Inflammatory macrophage treated with lipopolysaccharide for 4 hours (primary cell): ENCODE results near the gene AXIN1.
"Not testable (repeated sequence)": the region's sequence is repeated elsewhere in the genome, so short reads cannot be mapped to it uniquely, and the experiment has no call there.

Experiments
- DNase-seq: peaks from one replicate; pipeline ENCODE4 v3.0.0-alpha.2; 2020

Gene AXIN1

DNA sequence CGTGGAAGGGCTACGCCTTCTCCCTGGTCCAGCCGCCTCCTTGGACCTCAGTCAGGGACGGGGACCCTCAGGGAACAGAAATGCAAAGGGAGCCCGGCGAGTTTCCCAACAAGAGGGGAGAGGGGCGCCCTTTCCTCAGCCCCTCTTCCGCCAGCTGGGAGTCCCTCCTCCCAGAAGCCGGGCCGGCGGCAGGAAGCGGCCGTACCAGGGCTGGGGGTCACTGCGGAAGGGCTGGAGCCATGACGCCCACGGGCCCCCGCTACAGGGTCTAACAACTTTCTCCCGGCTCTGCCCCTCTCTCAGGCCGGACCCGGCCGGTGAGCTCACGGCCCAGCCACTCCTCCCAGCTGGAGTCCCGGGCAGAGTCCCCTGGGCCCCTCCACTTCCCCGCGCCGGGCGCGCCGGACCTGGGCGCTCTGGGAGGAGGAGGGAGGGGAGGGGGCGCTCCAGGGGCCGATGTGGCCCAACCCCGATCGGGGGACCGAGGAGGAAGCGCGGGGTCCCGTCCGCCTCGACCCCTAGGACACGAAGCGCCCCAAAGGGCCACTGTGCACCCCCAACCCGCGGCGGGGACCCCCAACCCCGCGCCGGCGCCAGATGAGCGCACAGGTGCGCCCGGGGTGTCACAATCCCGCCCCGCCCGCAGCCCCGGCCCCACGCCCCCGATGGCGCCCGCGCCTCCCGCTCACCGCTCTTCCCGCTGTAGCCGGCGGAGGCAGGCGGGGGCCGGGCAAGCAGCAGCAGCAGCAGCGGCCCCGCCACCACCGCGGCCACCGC lies 28.7 kb upstream of the AXIN1 start:
- peak; percentile 16 for DNase-seq

DNA sequence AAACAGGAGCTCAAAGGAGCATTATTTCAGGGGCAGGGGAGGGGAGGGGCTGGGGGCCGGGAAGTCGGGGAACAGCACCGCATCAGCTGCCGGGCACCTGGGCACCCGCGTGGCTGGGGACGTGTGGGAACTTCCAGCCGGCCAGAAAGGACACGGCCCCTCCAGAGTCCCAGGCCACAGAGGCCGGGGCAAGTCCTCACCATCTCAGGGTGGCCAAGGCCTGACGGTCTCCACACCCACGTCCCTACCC lies 28.2 kb upstream of the AXIN1 start:
- DNase-seq: no peak

DNA sequence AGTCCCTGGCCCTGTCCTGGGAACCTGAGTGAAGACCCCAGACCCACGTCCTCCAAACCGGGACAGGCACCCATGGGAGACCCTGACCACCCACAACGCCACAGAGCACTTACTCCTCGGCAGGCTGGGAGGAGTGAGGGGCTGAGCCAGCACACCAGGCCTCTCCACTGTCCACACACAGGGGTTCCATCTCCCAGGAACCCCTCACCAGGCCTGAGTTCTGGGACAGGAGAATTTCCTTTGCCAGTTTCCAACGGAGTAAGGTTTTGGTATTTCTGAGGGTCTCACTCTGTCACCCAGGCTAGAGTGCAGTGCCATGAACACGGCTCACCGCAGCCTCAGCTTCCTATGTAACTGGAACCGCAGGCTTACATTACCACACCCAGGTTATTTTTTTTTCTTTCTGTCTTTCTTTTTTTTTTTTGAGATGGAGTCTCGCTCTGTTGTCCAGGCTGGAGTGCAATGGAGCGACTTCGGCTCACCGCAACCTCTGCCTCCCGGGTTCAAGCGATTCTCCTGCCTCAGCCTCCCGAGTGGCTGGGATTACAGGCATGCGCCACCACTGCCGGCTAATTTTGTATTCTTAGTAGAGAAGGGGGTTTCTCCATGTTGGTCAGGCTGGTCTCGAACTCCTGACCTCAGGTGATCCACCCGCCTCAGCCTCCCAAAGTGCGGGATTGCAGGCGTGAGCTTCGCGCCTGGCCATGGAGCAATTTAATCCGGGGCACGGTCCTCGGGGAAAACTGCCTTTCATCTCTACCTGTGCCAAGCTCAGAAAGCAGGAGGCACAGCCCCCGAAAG lies 27.6 kb upstream of the AXIN1 start:
- no peak for DNase-seq

DNA sequence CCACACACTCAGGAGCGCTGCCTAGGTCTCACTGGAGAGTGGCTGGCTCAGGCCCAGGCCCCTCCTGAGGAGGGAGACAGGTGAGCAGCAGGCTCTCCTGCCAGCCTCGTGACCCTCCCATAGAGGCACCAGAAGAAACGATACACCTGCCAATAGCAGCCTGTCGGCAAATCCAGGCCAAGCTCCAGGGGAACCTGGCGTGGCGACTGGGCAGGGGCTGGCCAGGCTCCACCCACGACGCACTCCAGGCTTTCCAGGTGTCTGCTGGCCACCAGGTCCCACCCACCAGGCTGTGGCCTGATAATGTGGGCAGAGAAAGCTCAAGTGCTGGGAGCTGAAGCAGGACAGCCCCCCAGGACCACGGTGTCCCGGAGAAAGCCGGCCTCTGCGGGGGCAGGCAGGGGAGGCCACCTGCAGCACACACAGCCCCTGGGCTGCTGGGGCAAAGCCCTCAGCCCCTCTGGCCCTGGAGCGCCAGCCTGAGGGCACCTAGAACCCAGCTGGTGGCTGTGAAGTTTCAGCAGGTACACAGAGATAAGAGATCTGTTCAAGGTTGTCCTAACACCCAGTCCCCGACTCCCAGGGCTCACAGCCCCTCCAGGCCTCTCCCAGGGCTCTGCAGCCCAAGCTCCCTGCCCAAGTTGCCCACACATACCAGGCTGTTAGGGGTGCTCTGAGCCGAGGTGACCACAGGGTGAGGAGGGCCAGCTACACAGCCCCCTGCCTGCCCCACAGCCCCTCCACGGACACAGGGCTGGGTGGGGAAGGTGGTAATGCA lies 26.8 kb upstream of the AXIN1 start:
- no peak for DNase-seq

DNA sequence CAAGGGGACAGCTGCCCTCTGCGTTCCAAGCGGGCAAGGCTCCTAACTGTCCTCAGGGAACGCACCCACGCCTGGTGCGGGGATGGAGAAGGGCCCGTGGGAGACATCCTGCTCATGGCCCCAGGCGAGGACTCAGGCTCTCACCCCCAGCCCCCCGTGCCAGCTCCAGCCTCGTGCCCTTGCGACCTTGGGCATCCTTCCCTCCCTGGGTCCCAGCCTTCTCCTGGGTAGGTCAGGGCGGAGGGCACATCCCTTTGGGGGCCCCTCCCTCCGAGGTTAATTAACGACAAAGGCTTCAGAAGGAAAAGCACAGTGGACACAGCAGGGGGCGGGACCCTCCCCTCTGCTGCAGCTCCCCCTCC lies 26.3 kb upstream of the AXIN1 start:
- DNase-seq: no peak

DNA sequence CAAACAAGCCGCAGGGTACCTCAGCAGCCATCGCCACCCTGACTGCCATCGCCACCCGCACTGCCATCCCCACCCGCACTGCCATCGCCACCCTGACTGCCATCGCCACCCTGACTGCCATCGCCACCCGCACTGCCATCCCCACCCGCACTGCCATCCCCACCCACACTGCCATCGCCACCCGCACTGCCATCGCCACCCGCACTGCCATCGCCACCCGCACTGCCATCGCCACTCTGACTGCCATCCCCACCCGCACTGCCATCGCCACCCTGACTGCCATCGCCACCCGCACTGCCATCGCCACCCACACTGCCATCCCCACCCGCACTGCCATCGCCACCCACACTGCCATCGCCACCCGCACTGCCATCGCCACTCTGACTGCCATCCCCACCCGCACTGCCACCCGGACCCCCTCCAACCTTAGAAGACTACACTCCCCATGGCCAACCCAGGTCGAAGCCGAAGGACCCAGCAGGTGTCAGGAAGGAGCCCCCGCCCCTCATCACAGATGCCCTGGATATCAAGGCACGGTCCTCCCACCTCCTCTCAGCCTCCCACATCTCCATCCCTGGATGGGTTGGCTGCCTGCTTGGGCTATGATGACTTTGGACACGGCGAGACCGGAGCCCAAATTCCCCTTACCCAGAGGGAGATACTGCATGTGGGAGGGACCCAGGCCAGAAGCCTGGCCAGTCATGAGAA lies 25.7 kb upstream of the AXIN1 start:
- DNase-seq: not testable (repeated sequence)

DNA sequence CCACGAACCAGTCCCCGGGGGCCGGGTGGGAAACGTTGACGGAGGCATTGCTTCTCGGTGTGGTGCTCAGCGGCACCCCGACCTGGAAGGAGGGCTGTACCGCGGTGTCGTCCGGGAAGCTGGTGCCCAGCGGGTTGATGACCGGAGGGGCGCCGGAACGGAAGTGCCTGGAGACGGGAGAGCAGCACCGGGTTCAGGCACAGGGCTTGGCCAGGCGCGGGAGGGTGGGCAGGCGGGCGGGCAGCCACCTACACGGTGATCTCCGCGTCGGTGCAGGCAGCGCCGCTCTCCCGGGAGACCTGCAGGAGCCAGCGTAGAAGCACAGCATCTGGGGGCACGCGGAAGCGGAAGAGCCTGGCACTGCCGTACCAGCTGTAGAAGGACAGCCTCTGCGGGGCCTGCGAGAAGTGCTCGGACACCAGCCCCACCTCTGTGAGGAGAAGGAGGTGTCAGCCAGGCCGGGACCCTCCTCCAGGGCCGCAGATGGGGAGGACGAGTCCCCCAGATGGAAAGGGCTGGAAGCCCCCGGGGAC lies 25.0 kb upstream of the AXIN1 start:
- no peak for DNase-seq

DNA sequence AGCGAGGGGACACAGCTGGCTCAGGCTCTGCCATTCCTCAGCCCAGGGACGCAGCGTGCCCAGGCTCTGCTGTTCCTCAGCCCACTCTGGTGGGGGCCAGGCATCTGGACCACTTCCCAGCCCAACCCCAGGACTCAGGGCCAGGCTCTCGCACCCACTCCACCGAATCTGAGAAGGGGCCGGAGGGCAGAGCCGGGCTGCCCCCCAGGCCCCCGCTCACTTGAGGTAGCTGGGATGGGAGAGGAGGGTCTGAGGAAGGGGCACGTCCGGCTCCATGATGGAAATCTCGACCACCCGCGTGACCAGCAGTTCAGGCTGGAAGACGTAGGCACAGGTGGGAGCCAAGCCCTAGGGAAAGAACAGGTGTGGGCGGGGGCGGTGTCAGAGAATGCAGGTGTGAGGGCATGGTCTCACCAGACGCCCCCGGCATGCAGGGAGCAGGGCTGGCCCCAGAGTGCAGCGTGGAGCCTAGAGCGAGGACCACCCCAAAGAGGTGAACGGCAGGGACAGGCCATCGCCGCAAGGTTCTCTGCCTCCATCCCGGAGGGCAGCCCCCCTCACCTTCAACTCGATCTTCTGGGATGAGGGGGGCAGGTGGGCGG lies 24.4 kb upstream of the AXIN1 start:
- no peak for DNase-seq

DNA sequence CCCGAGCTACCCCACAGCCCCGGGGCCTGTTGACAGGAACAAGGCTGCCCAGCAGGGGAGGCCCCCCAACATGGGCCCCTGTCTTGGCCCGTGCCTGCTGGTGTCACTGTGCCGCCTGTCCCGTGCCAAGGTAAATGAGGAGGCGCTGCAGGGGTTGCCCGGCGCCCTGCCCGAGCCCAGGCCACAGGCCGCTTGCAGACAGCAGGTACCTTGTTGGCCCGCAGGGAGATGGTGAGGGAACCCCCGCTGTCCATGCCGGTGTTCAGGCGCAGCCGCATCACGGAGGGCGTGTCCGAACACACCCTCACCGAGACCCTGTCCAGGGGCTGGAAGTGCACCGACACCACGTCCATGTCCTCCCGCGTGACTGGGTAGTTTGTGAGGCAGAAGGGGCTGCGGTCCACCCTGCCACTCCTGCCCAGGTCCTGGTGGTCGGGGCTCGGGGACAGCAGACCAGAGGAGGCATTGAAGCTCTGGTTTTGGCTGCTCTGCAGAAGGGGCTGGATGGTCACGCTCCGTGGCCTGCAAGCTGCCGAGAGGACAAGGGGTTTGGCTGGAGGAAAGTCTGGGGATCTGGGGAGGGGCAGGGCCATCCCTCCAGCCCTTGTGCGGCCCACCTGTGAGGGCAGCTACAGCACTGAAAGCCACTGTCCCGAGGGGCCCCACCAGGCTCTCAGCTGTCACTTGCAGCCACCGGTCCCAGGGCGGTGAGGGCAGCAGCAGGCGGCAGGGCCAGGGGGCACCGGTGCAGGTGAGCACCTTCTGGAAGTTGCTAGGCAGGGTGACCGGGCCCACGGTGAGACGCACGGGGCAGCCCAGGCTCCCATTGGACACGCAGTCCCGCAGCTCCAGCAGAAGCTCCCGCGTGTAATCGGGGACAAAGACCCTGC lies 23.6 kb upstream of the AXIN1 start:
- no peak for DNase-seq

DNA sequence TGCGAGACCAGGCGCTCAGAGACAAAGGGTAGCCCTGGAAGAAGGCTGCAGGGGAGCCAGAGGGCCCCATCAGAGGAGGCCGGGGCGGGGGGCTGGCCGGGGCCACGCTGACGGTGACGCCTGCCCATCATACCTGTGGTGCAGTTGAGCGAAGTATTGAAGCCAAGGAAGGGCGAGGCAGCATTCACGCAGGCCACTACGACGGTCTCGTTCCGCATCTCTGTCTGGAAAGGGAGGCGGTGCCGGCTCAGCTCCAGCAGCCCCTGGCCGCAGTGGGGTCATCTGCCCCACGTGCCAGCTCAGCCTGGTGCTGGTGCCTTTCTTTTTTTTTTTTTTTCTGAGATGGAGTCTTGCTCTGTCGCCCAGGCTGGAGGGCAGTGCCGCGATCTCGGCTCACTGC lies 22.7 kb upstream of the AXIN1 start:
- DNase-seq: no peak

DNA sequence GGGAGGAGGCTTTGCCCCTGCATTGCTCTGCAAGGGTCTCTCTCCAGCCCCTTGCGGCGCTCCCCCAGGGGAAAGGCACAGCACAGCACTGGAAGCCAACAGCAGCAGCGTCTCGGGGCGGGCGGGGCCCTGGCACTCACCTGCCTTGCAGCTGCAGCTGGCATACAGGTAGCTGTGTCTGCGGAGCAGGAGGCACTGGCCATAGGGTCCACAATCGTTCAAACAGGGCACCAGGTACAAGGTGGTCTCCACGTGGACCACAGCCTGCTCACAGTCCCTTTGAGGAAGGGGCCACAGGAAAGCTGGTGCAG lies 22.0 kb upstream of the AXIN1 start:
- DNase-seq: no peak

DNA sequence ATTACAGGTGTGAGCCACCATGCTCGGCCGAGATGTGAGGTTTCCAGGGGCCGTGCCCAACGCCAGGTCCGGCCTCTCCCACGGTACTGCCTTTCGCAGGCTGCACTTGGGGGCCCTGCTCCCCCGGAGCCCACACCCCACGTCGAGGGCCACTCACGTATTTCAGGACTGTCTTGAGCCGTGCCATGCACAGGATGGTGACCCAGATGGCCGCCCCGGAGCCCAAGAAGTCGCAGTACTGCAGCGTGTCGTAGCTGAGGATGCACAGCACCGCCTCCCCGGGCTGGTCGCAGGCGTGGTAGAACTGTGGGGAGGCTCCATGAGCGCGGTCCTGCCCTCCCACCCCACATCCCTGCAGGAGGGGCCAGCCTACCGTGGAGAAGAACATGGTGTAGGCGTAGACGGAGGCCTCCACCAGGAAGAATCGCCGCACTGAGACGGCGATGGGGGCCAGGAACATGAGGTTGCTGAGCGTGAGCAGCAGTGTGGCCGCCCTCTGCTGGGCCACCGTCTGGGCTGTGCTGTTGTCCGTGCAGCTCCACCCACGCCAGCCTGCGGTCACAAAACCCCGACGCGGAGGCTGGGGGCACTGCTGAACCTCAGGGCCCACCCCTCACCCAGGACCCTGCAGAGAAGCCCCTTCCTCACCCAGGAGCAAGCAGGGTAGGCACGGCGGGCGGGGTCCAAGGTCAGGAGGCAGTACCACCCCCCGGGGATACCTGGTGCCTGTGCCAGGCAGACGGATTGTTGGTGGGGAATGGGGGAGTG lies 21.5 kb upstream of the AXIN1 start:
- no peak for DNase-seq

DNA sequence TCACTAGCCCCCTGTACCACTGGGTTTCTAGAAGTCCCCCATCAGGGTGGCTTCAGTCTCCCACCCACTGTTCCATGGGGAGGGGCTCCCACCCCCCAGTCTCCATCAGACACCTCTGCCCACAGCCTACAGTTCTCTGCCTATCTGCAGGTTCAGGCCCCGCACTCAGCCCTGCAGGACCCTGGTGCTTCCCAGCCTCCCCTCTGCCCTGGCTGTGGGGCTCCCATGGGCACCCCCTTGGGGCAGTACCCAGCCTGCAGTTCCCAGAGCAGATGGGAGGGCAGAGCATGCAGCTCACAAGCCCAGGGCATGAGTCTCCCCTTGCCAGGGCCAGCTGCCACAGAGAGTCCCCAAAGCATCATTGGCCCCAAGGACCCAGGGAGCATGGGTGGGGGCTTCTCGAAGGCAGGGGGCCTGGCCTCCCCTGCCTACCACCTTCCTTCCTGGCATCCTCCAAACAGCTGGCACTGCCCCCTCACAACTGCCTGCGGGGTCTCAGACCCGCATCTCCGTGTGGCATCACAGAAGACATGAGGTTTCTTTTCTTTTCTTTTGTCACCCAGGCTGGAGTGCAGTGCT lies 20.6 kb upstream of the AXIN1 start:
- DNase-seq: no peak

DNA sequence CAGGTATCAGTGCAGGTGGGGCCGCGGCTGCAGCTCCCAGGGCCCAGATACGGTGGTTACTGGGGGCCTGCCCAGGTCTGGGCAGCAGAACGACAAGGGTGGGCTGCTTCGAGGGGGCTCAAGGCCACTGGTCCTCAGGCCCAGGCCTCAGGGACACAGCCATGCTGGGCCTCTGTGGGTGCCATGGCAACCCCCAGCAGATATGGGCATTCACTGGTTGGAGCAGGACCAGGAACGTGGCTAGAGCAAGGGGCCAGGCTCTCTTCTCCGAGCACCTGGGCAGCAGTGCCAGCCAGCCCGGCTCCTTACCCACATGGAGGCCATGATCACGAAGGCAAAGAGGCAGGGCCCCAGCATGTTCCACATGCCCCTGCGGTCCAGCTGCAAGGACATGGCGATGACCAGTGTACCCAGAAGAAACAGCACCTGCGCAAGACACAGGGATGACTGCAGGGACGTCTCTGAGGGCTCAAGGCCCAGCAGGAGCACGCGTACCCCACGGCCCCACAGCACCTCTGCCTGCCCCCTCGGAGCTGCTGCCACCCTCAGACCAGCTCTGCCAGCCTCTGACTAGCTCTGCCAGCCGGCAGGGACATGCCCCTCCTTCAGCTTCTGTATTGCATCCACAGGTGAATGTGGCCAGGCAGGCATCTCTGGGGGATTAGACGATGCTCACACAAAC lies 19.9 kb upstream of the AXIN1 start:
- no peak for DNase-seq

DNA sequence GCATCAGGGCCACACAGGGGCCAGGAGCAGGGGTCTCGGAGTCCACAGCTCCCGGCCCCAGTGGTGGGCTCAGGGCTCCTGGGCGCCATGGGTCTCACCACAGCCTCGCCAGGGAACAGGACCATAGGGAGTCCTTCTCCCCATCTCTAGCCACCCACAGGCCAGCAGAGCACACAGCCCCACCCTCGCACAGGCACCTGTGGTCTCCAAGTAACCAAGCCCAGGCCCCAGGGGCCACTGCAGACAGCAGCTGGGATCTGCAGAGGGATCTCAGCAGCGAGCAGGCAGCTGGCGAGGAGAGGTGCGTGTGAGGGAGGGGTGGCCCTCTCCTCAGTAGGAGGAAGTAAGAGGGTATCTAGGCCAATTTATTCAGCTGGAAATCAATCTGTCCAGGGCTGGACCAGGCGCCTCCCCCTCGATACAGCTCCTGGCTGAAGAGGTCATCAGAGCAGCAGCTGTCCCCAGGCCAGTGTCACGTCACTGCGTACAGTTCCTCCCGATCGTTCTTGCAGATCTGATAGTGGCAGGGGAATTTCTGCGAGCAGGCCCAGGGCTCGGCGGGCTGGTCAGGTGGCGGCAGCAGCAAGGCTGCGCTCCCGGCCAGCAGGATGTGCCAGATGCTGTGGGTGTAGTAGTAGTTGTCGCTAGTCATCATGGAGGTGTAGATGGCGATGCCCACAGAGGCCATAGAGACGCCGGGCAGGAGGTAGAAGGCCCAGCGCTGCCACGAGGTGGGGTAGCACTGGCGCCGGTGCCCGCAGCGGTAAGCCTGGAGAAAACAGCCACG lies 19.2 kb upstream of the AXIN1 start:
- no peak for DNase-seq

DNA sequence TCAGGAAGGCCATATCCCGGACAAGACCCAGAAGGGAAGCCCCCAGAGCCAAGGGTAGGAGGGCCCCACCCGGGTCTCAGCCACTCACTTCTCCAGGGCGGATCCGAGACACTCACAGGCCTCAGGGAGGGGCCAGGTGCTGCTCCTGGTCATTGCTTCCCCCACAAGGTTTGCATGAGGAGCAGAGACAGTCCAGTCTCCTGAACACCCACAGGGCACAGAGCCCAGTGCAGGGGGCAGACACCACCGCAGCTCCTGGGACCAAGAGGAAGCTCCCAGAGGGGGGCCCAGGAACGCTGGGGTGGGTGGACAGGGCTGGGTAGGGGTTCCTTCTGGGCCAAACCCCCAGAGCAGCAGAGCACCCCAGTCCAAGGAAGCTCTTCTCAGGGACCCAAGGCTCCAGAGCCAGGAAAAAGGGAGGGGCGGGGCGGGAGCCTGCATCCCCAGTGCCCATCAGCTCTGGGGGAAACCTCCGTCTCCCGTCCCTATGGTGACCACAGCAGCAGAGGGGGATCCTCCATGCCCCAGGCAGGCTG lies 18.5 kb upstream of the AXIN1 start:
- no peak for DNase-seq

DNA sequence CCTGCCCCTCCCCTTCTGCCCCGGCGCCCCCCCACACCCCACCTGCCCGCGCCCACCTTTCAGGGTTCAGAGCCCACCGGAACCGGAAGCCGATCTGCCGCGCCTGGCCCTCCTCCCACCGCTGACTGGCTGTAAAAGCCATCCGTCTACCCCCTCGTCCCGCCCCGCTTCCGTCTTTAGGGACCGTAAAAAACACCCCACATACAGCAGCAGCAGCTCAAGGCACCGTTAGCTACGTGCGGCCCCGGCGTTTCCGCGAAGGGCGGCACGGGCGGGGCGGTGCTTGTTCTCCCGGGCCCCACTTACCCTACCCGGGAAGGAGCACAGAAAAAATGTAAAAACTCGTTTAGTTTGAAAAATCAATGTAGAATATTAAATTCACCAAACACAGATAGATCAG lies 17.9 kb upstream of the AXIN1 start, which contains the start of gene MRPL28:
Gene MRPL28 (minus strand): TSS at position 96 of the 400 bp plus-strand sequence. CDS start 320 bp downstream, outside the sequence.
- DNase-seq: peak; percentile 94

DNA sequence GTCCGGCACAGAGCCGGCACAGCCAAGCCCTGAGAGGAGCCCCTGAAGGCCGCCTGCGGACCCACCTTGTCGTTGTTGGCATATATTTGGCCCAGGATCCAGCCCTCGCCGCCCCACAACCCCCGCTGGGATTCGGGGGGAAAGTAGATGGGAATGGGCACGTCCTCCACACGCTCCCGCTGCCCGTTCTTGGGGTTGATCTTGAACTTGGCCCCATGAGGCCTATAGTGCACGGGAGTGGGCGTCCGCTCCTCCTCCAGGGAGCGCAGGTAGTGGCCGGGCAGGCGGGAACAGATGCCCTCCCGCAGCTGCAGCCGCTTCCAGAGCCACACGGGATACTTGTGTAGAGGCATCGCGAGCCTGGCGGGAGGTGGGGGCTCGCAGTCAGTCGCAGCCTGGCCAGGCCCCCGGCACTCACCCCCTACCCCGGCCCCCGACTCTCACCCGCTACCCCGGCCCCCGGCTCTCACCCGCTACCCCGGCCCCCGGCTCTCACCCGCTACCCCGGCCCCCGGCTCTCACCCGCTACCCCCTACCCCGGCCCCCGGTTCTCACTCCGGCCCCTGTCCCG lies 17.4 kb upstream of the AXIN1 start:
- DNase-seq: no peak
